ENCODE data around the gene PELI3. TPM values are rescaled to one million over a fixed set of nuclear protein-coding genes. Genes with fewer than 3 reads are reported as not detected.

PELI3 gene
- total RNA-seq, 4 donors from 2014 or later: 28.7 to 50.4 (median 37.7) TPM

DNA sequence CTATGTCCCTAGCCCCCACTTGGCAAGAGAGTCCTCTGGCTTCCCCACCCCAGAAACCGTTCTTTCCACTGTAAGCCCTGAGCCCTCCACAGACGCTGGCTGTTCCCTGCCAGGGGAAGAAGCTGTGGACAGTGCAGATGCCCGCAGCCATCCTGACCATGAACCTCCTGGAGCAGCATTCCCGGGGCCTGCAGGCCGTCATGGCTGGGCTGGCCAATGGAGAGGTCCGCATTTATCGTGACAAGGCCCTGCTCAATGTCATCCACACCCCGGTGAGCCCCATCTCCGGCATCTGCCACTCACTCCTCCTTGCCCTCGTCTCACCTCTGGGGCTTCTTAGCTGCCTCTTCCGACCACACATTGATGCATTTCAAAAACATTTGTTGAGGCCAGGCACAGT, 56.9 kb downstream of the PELI3 start:
- 95% methylated on average over 11 of the region's 11 CpGs for WGBS
- H3K9me3 ChIP-seq: no peaks in the 10 kb centered on the region
- H3K36me3 ChIP-seq: peaks cover 47 to 85% (median 75%) of the 10 kb centered on the region in 4 donors
- H3K27ac ChIP-seq (replicated peaks in 1 of 4): no peak overlapping the region
- peaks cover 0 to 4% (median 0%) of the 10 kb centered on the region in 4 donors for H3K4me1 ChIP-seq
- H3K27me3 ChIP-seq: no peaks in the 10 kb centered on the region
- H3K4me3 ChIP-seq: no peak overlapping the region
- DNase-seq (ENCODE audit: extremely low spot score): no peak
- TF ChIP-seq EP300 (IDR thresholded peaks at IDR 0.05) (no peak), POLR2AphosphoS5 (IDR thresholded peaks at IDR 0.05) (no peak), POLR2A (IDR thresholded peaks at IDR 0.05; ENCODE audit: low read depth) (no peak)
- TF ChIP-seq, protein P1, sequence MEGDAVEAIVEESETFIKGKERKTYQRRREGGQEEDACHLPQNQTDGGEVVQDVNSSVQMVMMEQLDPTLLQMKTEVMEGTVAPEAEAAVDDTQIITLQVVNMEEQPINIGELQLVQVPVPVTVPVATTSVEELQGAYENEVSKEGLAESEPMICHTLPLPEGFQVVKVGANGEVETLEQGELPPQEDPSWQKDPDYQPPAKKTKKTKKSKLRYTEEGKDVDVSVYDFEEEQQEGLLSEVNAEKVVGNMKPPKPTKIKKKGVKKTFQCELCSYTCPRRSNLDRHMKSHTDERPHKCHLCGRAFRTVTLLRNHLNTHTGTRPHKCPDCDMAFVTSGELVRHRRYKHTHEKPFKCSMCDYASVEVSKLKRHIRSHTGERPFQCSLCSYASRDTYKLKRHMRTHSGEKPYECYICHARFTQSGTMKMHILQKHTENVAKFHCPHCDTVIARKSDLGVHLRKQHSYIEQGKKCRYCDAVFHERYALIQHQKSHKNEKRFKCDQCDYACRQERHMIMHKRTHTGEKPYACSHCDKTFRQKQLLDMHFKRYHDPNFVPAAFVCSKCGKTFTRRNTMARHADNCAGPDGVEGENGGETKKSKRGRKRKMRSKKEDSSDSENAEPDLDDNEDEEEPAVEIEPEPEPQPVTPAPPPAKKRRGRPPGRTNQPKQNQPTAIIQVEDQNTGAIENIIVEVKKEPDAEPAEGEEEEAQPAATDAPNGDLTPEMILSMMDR (IDR thresholded peaks at IDR 0.05): no peak
- intact Hi-C loops (cut with DNase I): no loop called here

DNA sequence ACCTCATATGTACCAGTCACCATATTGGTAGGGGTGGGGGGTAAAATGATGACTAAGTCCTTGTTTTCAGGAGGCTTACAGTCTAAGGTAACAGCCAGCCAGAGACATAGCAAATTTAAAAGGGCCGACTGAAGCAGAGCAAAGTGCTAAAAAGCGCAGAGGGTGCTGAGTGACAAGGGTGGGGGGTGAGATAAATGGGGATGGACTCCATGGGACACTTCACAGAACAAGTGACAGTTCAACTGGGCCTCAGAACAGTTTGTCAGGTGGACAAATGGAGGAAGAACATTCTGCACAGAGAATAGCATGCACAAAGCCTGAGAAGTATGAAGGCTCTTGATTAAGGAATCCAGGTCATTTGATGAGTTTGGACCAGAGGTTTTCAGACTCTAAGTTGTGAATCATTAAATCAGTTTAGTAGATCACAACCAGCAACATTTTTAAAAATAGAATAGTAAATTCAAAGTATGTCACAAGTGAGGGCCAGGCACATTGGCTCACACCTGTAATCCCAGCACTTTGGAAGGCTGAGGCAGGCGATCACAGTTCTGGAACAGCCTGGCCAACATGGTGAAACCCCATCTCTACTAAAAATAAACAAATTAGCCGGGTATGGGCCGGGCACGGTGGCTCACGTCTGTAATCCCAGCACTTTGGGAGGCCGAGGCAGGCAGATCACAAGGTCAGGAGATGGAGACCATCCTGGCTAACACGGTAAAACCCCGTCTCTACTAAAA, 57.8 kb downstream of the PELI3 start:
- WGBS: 85% methylated on average over 10 of the region's 10 CpGs
- intact Hi-C loops (cut with DNase I): no loop called here
- peaks cover 46 to 85% (median 70%) of the 10 kb centered on the region in 4 donors for H3K36me3 ChIP-seq

More for the DNA sequence above, 57.8 kb downstream of the PELI3 start:
- Histone ChIP-seq H3K4me1 (peaks cover 0 to 4% (median 0%) of the 10 kb centered on the region in 4 donors), H3K27me3 (no peaks in the 10 kb centered on the region), H3K27ac (replicated peaks in 1 of 4) (no peak overlapping the region), H3K9me3 (no peaks in the 10 kb centered on the region), H3K4me3 (no peak overlapping the region)
- no peak for DNase-seq (ENCODE audit: extremely low spot score)
- no peak for TF ChIP-seq EP300 (IDR thresholded peaks at IDR 0.05)
- TF ChIP-seq POLR2AphosphoS5 (IDR thresholded peaks at IDR 0.05): no peak
- TF ChIP-seq, protein P1 (IDR thresholded peaks at IDR 0.05): no peak
- TF ChIP-seq POLR2A (IDR thresholded peaks at IDR 0.05; ENCODE audit: low read depth): no peak

Small RNAs within 50 kb of the gene (small RNA-seq; reads per million reads assigned to genes)
- gene RF00416: 0 reads per million in 3 donors

Other genes starting within 250 kb of the PELI3 start
- gene KLC2, start 209.2 kb upstream of the PELI3 start, total RNA-seq: 10 to 100 TPM; 24.7 to 53.5 (median 36.7) TPM
- gene RAB1B, start 198.3 kb upstream of the PELI3 start, total RNA-seq: 100 to 1,000 TPM in 3 of 4 donors, 10 to 100 TPM in 1; 97.2 to 163 (median 132) TPM
- under 1 TPM in 1 of 4 donors, not detected in 3; 0.40 TPM for gene CNIH2, start 188.7 kb upstream of the PELI3 start, total RNA-seq
- 10 to 100 TPM; 57.7 to 92.5 (median 85.4) TPM for gene YIF1A, start 177.8 kb upstream of the PELI3 start, total RNA-seq
- under 1 TPM; 0.42 to 0.71 (median 0.54) TPM for gene TMEM151A, start 175.0 kb upstream of the PELI3 start, total RNA-seq
- 10 to 100 TPM; 23.0 to 83.8 (median 33.0) TPM for gene CD248, start 149.9 kb upstream of the PELI3 start, total RNA-seq
- gene RIN1, start 130.5 kb upstream of the PELI3 start, total RNA-seq: 1 to 10 TPM; 3.1 to 6.6 (median 4.5) TPM
- 10 to 100 TPM; 22.8 to 35.1 (median 34.1) TPM for gene BRMS1, start 121.8 kb upstream of the PELI3 start, total RNA-seq
- gene B4GAT1, start 119.3 kb upstream of the PELI3 start, total RNA-seq: 10 to 100 TPM; 32.0 to 71.4 (median 50.0) TPM
- 1 to 10 TPM in 3 of 4 donors, under 1 TPM in 1; 0.50 to 3.6 (median 1.7) TPM for gene SLC29A2, start 95.1 kb upstream of the PELI3 start, total RNA-seq
- 1 to 10 TPM; 1.2 to 2.9 (median 1.5) TPM for gene NPAS4, start 45.9 kb upstream of the PELI3 start, total RNA-seq
- gene MRPL11, start 28.1 kb upstream of the PELI3 start, total RNA-seq: 10 to 100 TPM; 46.1 to 51.5 (median 48.7) TPM
- gene DPP3, start 13.5 kb downstream of the PELI3 start, total RNA-seq: 10 to 100 TPM; 17.8 to 33.3 (median 20.2) TPM
- 10 to 100 TPM; 68.1 to 78.5 (median 73.1) TPM for gene BBS1, start 43.7 kb downstream of the PELI3 start, total RNA-seq
- gene ZDHHC24, start 79.1 kb downstream of the PELI3 start, total RNA-seq: 10 to 100 TPM in 2 of 4 donors, 1 to 10 TPM in 2; 7.6 to 16.2 (median 12.2) TPM
- gene ACTN3, start 80.0 kb downstream of the PELI3 start, total RNA-seq: not detected
- gene CTSF, start 101.7 kb downstream of the PELI3 start, total RNA-seq: 100 to 1,000 TPM in 2 of 4 donors, 10 to 100 TPM in 2; 73.1 to 112 (median 96.6) TPM
- under 1 TPM; 0.17 to 0.83 (median 0.46) TPM for gene CCDC87, start 126.2 kb downstream of the PELI3 start, total RNA-seq
- gene CCS, start 126.3 kb downstream of the PELI3 start, total RNA-seq: 10 to 100 TPM; 27.8 to 50.7 (median 34.8) TPM
- gene RBM14, start 149.7 kb downstream of the PELI3 start, total RNA-seq: 10 to 100 TPM; 30.5 to 41.7 (median 34.9) TPM
- 100 to 1,000 TPM in 1 of 4 donors, 10 to 100 TPM in 3; 82.2 to 101 (median 90.2) TPM for gene RBM4, start 171.8 kb downstream of the PELI3 start, total RNA-seq
- 10 to 100 TPM; 10.3 to 13.2 (median 12.2) TPM for gene RBM4B, start 211.0 kb downstream of the PELI3 start, total RNA-seq

All from esophagus muscularis mucosa (tissue), 4 donors.